GM21447 (cell line): ENCODE data around the gene ATF5.
A peak's percentile ranks its signal among the peaks of the same experiment; 100 is the strongest.

ENCODE experiments used
- ATAC-seq: cut with Tn5 transposase; IDR thresholded peaks from one replicate; pipeline ENCODE4 v1.9.1; 2021; ENCODE audit not compliant: unreplicated experiment

The ATF5 gene, protein sequence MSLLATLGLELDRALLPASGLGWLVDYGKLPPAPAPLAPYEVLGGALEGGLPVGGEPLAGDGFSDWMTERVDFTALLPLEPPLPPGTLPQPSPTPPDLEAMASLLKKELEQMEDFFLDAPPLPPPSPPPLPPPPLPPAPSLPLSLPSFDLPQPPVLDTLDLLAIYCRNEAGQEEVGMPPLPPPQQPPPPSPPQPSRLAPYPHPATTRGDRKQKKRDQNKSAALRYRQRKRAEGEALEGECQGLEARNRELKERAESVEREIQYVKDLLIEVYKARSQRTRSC

DNA sequence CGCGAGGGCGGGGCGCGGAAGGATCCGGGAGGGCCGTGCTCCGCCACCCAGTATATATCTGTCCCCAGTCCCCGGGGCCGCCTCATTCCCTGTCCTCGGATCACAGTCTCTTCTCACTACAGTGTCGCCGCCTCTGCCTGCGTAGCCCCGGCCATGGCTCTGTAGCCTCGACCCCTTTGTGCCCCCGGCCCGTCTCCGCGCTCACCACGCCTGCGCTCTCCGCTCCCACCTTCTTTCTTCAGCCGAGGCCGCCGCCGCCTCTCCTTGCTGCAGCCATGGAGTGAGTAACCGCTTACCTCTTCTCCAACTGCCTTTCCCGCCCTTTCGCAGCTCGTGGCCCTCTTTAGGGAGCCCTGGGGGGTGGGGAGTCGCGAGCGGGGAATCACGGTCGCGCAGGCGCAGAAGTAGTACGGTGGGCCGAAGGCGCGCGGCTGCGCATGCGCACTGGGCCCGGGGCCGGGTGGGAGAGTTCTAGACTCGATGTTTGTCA lies at the start of gene ATF5, which contains the start of gene NUP62:
ATF5 (plus strand) TSS at position 85 of the 490 bp plus-strand sequence. CDS start 1,646 bp downstream, outside the sequence.
NUP62 (minus strand) TSS at position 384 of the 490 bp plus-strand sequence. CDS start 19,697 bp downstream, outside the sequence.
- peak; percentile 30 for ATAC-seq

DNA sequence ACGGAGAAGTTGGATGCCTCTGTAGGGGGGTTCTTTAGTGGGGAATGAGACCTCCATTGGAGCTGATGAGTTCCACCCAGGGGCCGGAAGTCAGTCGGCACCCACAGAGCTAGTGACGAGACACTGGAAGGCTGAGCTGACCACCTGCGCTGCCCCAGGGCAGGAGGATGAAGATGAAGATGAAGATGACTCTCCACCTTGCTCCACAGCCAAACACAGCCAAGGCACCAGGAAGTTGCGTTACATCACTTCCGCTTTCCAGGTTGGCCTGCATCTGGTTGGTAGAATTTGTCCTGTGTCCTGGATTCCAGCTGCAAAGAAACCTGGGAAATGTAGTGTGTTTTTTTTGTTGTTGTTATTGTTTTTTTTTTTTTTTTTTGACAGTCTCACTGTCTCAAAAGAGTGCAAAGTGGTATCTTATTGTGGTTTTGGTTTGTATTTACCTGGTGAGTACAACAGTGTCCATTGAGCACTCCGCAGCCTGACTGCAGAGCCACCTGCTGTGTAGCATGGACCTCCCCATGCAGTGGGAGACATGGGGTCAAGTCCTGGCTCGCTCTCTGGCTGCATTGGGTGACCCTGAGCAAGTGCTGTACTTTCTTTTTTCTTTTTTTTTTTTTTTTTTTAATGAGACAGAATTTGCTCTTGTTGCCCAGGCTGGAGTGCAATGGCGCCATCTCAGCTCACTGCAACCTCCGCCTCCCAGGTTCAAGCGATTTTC lies 49.6 kb upstream of the ATF5 start:
- ATAC-seq = no peak

DNA sequence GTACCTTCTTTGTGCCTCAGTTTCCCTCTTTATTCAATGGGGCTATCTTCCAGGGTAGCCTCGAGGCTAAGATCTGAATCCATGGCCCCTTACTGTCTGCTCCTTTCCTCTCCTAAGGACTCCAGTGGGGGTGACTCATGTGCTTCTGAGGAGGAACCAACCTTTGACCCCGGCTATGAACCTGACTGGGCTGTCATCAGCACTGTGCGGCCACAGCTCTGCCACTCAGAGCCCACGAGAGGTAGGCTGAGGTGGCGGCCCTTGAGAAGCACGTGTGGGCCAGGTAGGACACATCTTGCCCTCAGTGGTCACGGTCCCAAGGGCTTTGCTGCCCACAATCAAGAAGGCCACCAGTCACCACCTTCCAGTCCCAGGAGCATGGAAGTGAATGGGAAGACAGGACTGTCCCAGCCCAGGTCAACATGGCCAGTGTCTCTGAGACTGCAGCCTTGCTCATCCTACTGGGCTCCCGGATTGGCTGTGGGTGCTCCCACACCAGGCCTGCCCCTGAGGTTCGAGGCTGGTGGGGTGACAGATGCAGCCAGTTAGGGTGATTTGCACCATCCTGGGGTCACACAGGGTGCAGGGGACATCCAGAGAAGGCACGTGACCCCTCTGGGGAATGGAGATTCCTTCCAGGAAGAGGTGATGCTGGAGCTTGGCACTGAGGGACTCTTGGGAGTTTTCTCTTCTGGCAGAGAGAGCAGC lies 48.7 kb upstream of the ATF5 start:
- no peak for ATAC-seq

DNA sequence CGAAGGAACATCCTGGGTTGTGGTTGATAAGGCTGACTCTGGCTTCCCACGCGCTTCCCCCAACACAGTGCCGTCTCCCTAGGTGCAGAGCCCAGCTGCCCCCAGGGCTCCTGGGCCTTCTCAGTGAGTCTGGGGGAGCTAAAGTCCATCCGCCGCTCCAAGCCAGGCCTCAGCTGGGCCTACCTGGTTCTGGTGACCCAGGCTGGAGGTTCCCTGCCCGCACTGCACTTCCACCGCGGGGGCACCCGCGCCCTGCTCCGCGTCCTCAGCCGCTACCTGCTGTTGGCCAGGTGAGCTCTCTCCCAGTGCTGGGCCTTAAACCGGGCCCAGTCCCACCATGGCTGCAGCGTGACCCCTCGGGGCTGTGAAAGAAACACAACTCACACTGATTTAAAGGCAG lies 47.8 kb upstream of the ATF5 start:
- ATAC-seq = no peak

DNA sequence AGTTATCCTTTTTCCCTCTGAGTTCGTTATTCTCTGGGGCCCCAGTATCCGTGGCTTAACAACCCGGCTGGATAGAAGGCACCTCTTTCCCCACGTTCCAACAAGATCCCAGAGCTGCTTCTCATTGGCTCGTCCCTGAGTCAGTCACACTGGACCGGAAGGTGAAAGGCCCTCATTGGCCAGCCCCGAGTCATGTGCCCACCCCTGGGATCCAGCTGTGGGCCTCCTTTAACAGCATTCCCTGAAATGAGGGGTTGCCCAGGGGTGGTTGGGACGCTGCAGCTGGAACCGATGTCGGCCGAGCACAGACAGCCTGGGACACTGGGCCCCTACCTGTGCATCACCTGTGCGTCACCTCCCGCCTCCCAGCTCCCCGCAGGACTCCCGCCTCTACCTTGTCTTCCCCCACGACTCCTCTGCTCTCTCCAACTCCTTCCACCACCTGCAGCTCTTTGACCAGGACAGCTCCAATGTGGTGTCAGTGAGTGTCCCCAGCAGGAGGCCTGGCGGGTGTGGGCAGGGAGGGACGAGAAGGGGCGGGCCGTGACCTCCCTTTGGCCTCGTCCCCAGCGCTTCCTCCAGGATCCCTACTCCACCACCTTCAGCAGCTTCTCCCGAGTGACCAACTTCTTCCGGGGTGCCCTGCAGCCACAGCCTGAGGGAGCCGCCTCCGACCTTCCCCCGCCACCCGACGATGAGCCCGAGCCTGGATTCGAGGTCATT lies 47.2 kb upstream of the ATF5 start:
- ATAC-seq = no peak

DNA sequence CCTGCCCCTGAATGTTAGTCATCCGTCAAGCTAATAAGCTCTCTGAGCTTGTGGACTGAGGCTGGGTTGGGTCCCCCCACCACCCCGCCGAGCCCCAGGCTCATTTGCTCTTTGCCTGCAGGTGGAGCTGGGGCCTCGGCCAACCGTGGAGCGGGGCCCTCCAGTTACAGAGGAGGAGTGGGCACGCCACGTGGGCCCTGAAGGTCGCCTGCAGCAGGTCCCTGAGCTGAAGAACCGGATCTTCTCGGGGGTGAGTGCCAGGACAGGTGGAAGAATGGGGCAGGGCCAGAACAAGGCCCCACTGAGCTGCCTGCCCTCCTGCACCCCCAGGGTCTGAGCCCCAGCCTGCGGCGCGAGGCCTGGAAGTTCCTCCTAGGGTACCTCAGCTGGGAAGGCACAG lies 46.4 kb upstream of the ATF5 start:
- no peak for ATAC-seq

DNA sequence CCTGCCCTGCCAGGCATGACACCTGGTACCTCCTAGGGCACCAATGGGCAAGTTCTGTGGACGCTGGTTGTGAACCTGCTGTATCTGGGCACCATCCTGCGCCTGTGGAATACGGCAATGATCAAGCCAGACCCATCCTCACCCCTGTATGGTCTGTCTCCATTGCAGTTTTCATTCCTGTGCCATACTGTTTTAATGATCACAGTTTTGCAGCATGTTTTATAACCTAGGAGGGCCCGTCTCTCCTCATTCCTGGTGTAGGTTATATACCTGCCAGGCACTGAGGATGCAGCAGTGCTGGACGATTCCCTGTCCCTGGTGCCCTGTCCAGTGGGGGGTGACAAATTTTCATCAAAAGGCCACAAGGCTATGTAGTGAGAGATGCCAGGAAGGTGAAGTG lies 45.9 kb upstream of the ATF5 start:
- ATAC-seq = no peak

DNA sequence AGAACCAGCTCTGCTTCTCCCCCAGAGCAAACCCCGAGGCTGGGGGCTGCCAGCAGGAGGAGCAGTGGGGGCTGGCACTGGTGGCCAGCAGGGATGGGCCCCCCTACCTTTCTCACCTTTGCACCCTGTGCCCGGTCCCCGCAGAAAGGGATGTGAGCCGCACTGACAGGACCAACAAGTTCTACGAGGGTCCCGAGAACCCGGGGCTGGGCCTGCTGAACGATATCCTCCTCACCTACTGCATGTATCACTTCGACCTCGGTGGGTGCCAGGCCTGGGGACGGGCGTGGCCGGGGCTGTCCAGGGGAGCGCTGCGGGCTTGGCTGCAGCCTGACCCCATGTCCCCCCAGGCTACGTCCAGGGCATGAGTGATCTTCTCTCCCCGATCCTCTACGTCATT lies 44.9 kb upstream of the ATF5 start:
- ATAC-seq = no peak

DNA sequence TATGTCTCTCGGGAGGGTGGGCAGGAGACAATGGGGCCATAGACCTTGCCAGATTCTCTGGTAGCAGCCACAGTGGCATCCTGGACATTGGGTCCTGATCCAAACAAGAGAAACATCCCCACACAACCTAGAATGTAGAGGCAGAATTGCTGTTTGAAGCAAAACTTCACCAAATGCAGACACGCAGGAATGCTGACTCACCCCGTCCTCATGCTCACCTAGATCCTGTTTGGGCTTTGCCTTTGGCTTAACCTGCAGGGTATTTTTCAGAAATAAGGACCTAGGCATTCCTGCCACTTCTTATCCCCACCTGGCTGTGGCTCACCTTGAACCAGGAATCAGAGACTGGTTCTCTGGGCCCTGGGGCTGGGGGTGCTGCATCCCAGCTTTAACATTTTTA lies 44.2 kb upstream of the ATF5 start:
- no peak for ATAC-seq

DNA sequence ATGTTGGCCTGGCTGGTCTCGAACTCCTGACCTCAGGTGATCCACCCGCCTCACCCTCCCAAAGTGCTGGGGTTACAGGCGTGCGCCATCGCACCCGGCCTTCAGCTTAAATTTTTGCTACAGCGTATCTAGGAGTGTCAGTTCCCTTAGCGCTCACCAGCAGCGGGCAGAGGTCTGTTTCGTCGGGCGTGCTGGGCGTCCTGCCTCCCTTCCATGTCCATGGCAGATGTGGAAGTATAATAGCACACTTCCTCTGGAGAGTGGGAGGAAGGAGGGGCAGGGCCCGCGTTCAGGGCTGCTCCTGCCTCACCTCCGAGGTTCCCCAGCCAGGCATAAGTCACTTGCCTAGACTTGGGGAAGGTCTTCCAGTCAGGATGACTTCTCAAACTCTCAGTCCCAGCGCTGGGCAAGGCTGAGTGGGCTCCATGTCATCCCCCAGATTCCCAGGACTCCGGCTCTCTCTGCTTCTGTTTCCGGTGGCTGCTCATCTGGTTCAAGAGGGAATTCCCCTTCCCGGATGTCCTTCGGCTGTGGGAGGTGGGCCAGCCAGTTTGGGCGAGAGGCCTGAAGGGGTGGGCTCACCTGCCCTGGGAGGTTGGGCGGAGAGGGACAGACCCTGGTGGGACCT lies 41.9 kb upstream of the ATF5 start:
- ATAC-seq = no peak

DNA sequence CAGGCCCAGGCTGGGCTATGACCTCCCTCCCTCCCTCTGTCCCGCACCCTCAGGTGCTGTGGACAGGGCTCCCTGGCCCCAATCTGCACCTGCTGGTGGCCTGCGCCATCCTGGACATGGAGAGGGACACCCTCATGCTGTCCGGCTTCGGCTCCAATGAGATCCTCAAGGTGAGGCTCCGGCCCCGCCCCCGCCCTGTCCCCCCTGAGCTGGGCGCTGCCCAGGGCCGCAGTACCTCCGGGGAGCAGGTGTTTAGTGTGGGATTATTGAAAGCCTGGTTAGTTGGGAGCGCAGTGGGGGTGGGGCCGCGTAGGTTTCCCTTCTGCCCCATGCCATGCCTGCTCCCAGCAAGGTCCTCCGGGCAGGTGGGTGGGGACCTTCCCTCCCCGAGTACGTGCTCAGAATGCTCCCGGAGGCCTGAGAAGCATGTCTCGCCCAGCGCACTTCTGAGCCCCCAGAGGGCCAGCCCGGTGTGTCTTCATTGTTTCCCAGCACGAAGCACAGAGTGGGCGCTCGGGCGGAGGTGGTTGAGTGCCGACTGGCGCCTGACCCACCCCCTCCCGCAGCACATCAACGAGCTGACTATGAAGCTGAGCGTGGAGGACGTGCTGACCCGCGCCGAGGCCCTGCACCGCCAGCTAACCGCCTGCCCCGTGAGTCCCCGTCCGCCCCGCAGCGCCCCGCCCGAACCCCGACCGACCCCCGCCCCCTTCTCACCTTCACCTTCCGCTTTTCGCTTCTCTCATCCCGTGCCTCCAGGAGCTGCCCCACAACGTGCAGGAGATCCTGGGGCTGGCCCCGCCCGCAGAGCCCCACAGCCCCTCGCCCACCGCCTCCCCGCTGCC lies 41.1 kb upstream of the ATF5 start:
- no peak for ATAC-seq

DNA sequence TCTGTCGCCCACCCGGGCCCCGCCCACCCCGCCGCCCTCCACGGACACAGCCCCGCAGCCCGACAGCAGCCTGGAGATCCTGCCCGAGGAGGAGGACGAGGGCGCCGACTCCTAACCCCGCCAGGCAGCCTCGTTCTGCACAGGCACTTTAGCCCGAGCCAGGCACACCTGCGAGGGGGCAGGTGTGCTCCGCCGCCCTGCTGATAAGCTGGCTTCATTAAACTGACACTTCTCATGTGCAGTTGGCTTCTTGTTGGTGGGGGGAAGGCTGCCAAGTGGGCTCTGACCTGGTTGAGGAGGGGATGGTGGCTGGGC lies 40.5 kb upstream of the ATF5 start:
- no peak for ATAC-seq

DNA sequence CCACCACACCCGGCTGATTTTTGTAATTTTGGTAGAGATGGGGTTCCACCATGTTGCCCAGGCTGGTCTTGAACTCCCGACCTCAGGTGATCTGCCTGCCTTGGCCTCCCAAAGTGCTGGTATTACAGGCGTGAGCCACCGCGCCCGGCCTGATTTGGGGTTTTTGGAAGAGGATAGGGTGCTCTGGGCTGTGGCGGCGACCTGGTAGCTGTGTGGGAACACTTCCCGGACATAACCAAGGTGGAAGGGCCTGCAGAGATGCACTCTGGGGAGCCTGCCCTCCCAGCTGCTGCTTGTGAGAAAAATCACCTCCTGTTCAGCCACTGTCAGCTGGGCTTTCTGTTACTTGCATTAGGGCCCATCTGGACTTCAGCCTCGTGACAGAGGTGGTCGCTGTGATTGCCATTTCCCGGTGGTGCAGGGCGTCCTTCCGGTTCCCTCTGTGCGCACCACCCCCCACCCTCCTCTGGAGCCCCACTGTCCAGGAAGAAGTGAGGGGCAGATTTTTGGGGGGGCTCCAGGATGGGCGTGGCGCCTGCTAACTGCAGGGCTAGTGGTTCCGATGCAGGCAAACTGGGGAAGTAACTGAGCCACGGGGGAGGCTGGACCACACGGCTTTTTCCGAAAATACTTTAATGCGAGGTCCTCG lies 39.8 kb upstream of the ATF5 start:
- no peak for ATAC-seq

DNA sequence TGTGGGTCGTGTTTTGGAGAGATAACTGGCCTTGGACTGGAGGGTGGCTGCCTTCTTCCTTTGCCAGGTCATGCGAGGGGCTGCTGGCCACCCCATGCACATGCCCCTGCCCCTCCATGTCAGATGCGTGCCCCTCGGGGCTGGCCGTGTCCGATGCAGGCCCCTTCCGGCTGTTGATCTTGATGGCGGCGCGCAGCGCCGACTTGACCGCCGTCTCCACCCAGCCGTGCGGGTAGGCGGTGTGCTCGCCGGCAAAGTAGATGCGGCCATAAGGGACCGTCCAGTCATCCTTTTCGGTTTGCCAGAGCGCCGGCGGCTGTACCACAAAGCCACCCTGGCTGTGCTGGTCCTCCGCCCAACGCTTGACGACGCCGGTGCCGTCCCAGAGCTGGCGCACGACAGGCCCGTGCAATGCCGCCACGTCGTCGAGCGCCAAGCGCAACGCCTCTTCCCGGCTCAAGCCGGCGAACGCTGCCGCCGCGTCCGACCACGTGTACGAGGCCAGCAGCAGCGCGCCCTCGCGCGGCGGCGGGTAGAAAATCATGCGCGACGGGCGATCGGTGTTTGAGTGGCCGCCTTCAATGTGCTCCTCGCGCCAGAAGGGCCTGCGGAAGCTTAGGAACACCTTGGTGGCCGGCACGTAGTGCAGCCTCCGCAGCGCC lies 39.2 kb upstream of the ATF5 start:
- no peak for ATAC-seq

DNA sequence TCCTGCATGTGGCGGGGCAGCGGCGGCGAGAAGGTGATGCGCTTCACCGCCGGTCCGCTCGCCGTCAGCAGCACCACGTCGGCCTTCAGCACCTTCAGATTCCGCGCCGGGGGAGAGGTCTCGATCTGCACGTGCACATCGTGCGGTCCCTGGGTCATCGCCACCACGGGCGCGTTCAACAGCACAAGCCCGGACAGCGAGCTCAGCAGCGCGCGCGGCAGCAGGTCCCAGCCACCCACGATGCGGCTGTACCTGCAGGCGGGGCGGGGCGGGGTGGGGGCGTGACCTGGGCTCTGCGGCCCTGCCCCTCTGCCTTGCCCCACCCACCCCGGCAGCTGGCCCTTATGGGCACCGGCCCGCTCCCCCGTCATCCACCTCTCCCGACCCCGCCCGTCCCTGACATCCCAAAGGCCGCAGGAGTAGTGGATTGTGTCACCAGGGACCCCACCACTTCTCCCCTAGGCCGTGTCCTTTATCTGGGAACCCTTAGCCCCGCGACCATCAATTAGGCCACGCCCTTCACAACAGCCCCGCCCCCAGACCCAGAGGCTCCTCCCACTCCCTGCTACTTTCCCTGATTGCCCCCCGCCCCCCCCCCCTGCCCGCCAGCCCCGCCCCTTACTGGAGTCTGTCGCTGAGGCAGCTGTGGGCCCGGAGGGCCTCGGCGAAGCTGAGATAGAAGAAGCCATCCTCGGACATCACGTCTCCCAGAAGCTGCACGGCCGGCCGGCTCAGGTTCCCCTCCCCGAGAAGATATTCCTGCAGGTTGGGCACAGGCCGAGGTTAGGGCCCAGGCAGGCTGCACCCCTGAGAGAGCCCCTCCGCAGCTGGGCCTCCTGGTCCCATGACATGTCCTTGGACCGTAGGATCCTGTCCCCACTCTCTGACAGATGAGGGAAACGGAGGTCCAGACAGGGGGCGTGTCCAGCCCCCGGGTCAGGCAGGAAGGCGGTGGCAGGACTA lies 38.4 kb upstream of the ATF5 start:
- no peak for ATAC-seq

DNA sequence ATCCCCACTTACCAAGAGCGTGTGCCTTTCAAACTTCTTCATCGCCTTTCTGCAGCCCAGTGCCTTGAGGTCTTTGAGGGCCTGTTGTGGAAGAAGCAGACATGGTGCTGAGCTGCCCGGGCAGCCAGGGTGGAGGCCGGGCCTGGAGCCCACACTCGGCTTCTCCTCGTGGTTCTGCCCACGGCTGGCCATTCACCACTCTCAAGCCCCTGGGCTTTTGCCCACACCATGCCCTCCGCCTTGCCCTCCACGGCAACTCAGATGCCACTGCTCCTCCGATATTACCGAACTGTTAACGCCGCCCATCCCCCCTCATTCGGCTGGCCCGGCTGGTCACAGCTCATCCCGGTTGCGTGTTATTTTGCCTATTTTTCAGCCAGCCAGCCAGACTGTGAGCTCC lies 37.6 kb upstream of the ATF5 start:
- ATAC-seq = no peak

DNA sequence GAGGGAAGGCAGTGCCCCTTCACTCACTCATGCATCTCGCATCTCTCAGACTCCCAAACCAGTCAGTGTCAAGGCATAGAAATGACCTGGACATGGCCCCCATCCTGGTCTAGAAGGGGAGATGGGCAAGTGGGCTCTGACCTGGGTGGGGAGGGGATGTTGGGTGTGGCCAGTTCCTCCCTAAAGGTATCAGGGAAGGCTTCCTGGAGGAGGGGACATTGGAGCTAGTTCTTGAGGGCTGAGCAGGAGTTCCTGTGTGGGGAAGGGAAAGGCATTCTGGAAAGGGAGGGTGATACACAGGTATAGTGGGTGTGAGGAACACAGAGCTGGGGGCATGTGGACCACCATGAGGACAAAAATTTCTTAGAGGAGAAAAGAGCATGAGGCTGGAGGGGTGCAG lies 36.3 kb upstream of the ATF5 start:
- ATAC-seq = no peak
